SIG-M5 treated with dmso at 0.1 percent for 504 hours (cell line): ENCODE results near the gene RPEL1.
A peak's percentile ranks its signal among the peaks of the same experiment; 100 is the strongest.
"Not testable (repeated sequence)": the region's sequence is repeated elsewhere in the genome, so short reads cannot be mapped to it uniquely, and the experiment has no call there.

ENCODE experiments used
- DNase-seq: peaks from one replicate; lab custom pipeline; 2025; ENCODE audit not compliant: unreplicated experiment; lab: John Stamatoyannopoulos, UW

RPEL1 gene

GRCh38 chr10:103245587-103245986, at the start of gene RPEL1:
TSS of gene RPEL1 (plus strand) at chr10:103245887. CDS start at chr10:103245997, 110 bp downstream.
- DNase-seq, result not testable (repeated sequence)

- DNase-seq, result no peak
Measured at GRCh38 chr10:103196516-103196915, 49.2 kb upstream of the RPEL1 start.

GRCh38 chr10:103197174-103197573, 48.5 kb upstream of the RPEL1 start:
- DNase-seq, result peak; percentile 58

- DNase-seq, result no peak
Measured at GRCh38 chr10:103197903-103198302, 47.8 kb upstream of the RPEL1 start.

GRCh38 chr10:103198648-103199047, 47.0 kb upstream of the RPEL1 start:
- DNase-seq, result no peak

GRCh38 chr10:103199488-103199887, 46.2 kb upstream of the RPEL1 start:
- DNase-seq, result peak; percentile 89

GRCh38 chr10:103202319-103202718, 43.4 kb upstream of the RPEL1 start:
- peak; percentile 86 for DNase-seq

GRCh38 chr10:103203466-103203865, 42.2 kb upstream of the RPEL1 start:
- no peak for DNase-seq

- no peak for DNase-seq
Measured at GRCh38 chr10:103204353-103205255, 41.1 kb upstream of the RPEL1 start.

GRCh38 chr10:103205401-103205800, 40.3 kb upstream of the RPEL1 start:
- not testable (repeated sequence) for DNase-seq

GRCh38 chr10:103206715-103207114, 39.0 kb upstream of the RPEL1 start:
- not testable (repeated sequence) for DNase-seq

- DNase-seq, result no peak
Measured at GRCh38 chr10:103207141-103207540, 38.5 kb upstream of the RPEL1 start.

GRCh38 chr10:103207643-103208042, 38.0 kb upstream of the RPEL1 start:
- DNase-seq, result not testable (repeated sequence)

- DNase-seq, result not testable (repeated sequence)
Measured at GRCh38 chr10:103210262-103210661, 35.4 kb upstream of the RPEL1 start.

- DNase-seq, result no peak
Measured at GRCh38 chr10:103215601-103216000, 30.1 kb upstream of the RPEL1 start.

GRCh38 chr10:103216362-103216761, 29.3 kb upstream of the RPEL1 start:
- not testable (repeated sequence) for DNase-seq

GRCh38 chr10:103224133-103224532, 21.6 kb upstream of the RPEL1 start:
- no peak for DNase-seq

GRCh38 chr10:103224721-103225120, 21.0 kb upstream of the RPEL1 start:
- peak; percentile 10 for DNase-seq

GRCh38 chr10:103225939-103226338, 19.7 kb upstream of the RPEL1 start:
- DNase-seq, result no peak

GRCh38 chr10:103227416-103227815, 18.3 kb upstream of the RPEL1 start:
- DNase-seq, result no peak

GRCh38 chr10:103231047-103231551, 14.6 kb upstream of the RPEL1 start:
- no peak for DNase-seq

- peak; percentile 13 for DNase-seq
Measured at GRCh38 chr10:103232131-103232673, 13.5 kb upstream of the RPEL1 start.
